GM21825 (cell line): Measurements from ENCODE around the gene SLC22A2.
"Not testable (repeated sequence)": the region's sequence is repeated elsewhere in the genome, so short reads cannot be mapped to it uniquely, and the experiment has no call there.

Experiments
- ATAC-seq: cut with Tn5 transposase; IDR thresholded peaks from one replicate; pipeline ENCODE4 v1.9.1; 2021; ENCODE audit warnings: mild to moderate bottlenecking, moderate library complexity; ENCODE audit not compliant: unreplicated experiment

Gene SLC22A2

GRCh38 chr6:160252073-160252813, 6.4 kb downstream of the SLC22A2 start:
- ATAC-seq = no peak

- ATAC-seq = no peak
These were observed 8.9 kb downstream of the SLC22A2 start for GRCh38 chr6:160249671-160250070.

- ATAC-seq = no peak
These were observed 10.1 kb downstream of the SLC22A2 start for GRCh38 chr6:160248538-160248937.

- no peak for ATAC-seq
These were observed 11.2 kb downstream of the SLC22A2 start for GRCh38 chr6:160247457-160247883.

GRCh38 chr6:160240691-160241084, 17.9 kb downstream of the SLC22A2 start:
- ATAC-seq = no peak

- ATAC-seq = no peak
These were observed 18.5 kb downstream of the SLC22A2 start for GRCh38 chr6:160239929-160240690.

GRCh38 chr6:160238761-160239751, 19.6 kb downstream of the SLC22A2 start:
- no peak for ATAC-seq

- ATAC-seq = no peak
These were observed 20.3 kb downstream of the SLC22A2 start for GRCh38 chr6:160238278-160238711.

GRCh38 chr6:160237597-160238275, 20.9 kb downstream of the SLC22A2 start:
- not testable (repeated sequence) for ATAC-seq

- not testable (repeated sequence) for ATAC-seq
These were observed 22.3 kb downstream of the SLC22A2 start for GRCh38 chr6:160236235-160236872.

GRCh38 chr6:160233950-160234640, 24.5 kb downstream of the SLC22A2 start:
- not testable (repeated sequence) for ATAC-seq

- no peak for ATAC-seq
These were observed 30.9 kb downstream of the SLC22A2 start for GRCh38 chr6:160227769-160228161.

GRCh38 chr6:160227038-160227768, 31.4 kb downstream of the SLC22A2 start:
- no peak for ATAC-seq

GRCh38 chr6:160226118-160226591, 32.5 kb downstream of the SLC22A2 start:
- ATAC-seq = no peak

- ATAC-seq = no peak
These were observed 33.9 kb downstream of the SLC22A2 start for GRCh38 chr6:160224639-160225237.

- no peak for ATAC-seq
These were observed 36.1 kb downstream of the SLC22A2 start for GRCh38 chr6:160222491-160222890.

- no peak for ATAC-seq
These were observed 36.7 kb downstream of the SLC22A2 start for GRCh38 chr6:160221918-160222317.

GRCh38 chr6:160221423-160221822, 37.2 kb downstream of the SLC22A2 start:
- no peak for ATAC-seq
